Activated B cell treated with CpG ODN at 0.5 μM for 24 hours (primary cell): Measurements from ENCODE around the gene EPS8L1. TPM values are rescaled to one million over a fixed set of nuclear protein-coding genes. Genes with fewer than 3 reads are reported as not detected.

Experiments
- ATAC-seq: fragments of 200-7000 bp; cut with Tn5 transposase; one replicate; pipeline ENCODE4 v1.10.0; 2021; ENCODE audit warnings: low read depth, mild to moderate bottlenecking, moderate library complexity
- CTCF ChIA-PET: fragments of 350-600 bp; sonication (Branson Sonifier 250); formaldehyde crosslinking; loops from one replicate; lab custom pipeline; 2021; ENCODE audit warnings: antibody characterized with exemption; lab: Charles Lee
- POLR2A ChIA-PET: fragments of 350-600 bp; sonication (Branson Sonifier 250); formaldehyde crosslinking; loops from one replicate; lab custom pipeline; 2021; ENCODE audit warnings: antibody characterized with exemption; lab: Charles Lee
- DNase-seq: peaks from one replicate; pipeline ENCODE4 v3.0.0; 2022
- H3K27ac Mint-ChIP-seq: one replicate; pipeline ENCODE4 v1.8.0; 2020; ENCODE audit warnings: mixed read lengths
- H3K27me3 Mint-ChIP-seq: one replicate; pipeline ENCODE4 v1.8.0; 2021; ENCODE audit warnings: mixed read lengths
- H3K36me3 Mint-ChIP-seq: one replicate; pipeline ENCODE4 v1.8.0; 2021; ENCODE audit warnings: low read depth, mixed read lengths
- H3K4me1 Mint-ChIP-seq: one replicate; pipeline ENCODE4 v1.8.0; 2021; ENCODE audit warnings: mixed read lengths
- H3K4me3 Mint-ChIP-seq: one replicate; pipeline ENCODE4 v1.8.0; 2020; ENCODE audit warnings: mild to moderate bottlenecking, mixed read lengths
- H3K9me3 Mint-ChIP-seq: one replicate; pipeline ENCODE4 v1.8.0; 2020; ENCODE audit warnings: mixed read lengths
- CTCF ChIP-seq: fragments of 200-600 bp; IDR thresholded peaks from one replicate; pipeline ENCODE4 v1.8.0; 2022; ENCODE audit warnings: antibody characterized with exemption, mild to moderate bottlenecking
- intact Hi-C: fragments of 100-400 bp; cut with micrococcal nuclease; formaldehyde crosslinking; loops from one replicate; pipeline ENCODE4 v1.15.1; 2024
- total RNA-seq: library from RNA; stranded (reverse); gene quantifications from 2 replicates; pipeline ENCODE4 v1.2.3, GENCODE V29; 2022

EPS8L1 gene
- total RNA-seq, 1 donor from 2014 or later: 0.38 TPM

GRCh38 chr19:55087542-55087901, 11.9 kb downstream of the EPS8L1 start:
- Mint-ChIP-seq H3K27me3 (peaks cover 47% of the 10 kb centered on the region), H3K4me1 (peaks cover 27% of the 10 kb centered on the region), H3K36me3 (peaks cover 12% of the 10 kb centered on the region), H3K4me3 (peak overlapping the region; percentile 69), H3K27ac (no peak overlapping the region), H3K9me3 (no peaks in the 10 kb centered on the region)
- intact Hi-C loops: loop anchor here (2.0 kb wide), 1 partner anchor 331 kb away; no protein-coding TSS in a partner anchor
- ChIA-PET CTCF (interaction anchor here (0.8 to 1.2 kb wide), 4 partner anchors 10 to 45 kb away, joined by 3 to 4 read pairs (median 3); no protein-coding TSS in a partner anchor), POLR2A (interaction anchor here (1.0 to 1.3 kb wide), 2 partner anchors 29 to 172 kb away, joined by 3 to 6 read pairs; partner anchors contain the start of genes PPP1R12C and PPP6R1)
- ATAC-seq: no peak
- DNase-seq: no peak
- no peak for TF ChIP-seq CTCF

- intact Hi-C loops: no loop called here
- Mint-ChIP-seq H3K9me3 (no peaks in the 10 kb centered on the region), H3K36me3 (peaks cover 12% of the 10 kb centered on the region), H3K4me1 (peaks cover 24% of the 10 kb centered on the region), H3K27me3 (peaks cover 43% of the 10 kb centered on the region), H3K27ac (no peak overlapping the region), H3K4me3 (peak overlapping the region; percentile 69)
- DNase-seq: no peak
- ChIA-PET POLR2A (interaction anchor here (1.1 kb wide), 1 partner anchor 29 kb away, joined by 6 read pairs; no protein-coding TSS in a partner anchor), CTCF (interaction anchor here (0.6 to 1.2 kb wide), 7 partner anchors 10 to 543 kb away, joined by 3 to 4 read pairs (median 3); no protein-coding TSS in a partner anchor)
- no peak for ATAC-seq
- TF ChIP-seq CTCF: no peak
Observed at GRCh38 chr19:55088021-55088451, 12.4 kb downstream of the EPS8L1 start.

GRCh38 chr19:55088543-55089341, 13.1 kb downstream of the EPS8L1 start:
- ChIA-PET POLR2A (interaction anchor here (0.6 to 1.1 kb wide), 3 partner anchors 10 to 966 kb away, joined by 6 to 9 read pairs (median 6); no protein-coding TSS in a partner anchor), CTCF (interaction anchor here (0.6 to 1.2 kb wide), 9 partner anchors 8 to 543 kb away, joined by 3 to 6 read pairs (median 3); no protein-coding TSS in a partner anchor)
- no peaks in the 10 kb centered on the region for H3K9me3 Mint-ChIP-seq
- DNase-seq: peak; percentile 72
- H3K4me1 Mint-ChIP-seq: peaks cover 24% of the 10 kb centered on the region
- peak overlapping the region; percentile 69 for H3K4me3 Mint-ChIP-seq
- intact Hi-C loops: no loop called here
- H3K27me3 Mint-ChIP-seq: peaks cover 40% of the 10 kb centered on the region
- H3K36me3 Mint-ChIP-seq: peaks cover 12% of the 10 kb centered on the region
- peak; percentile 48 for TF ChIP-seq CTCF
- no peak overlapping the region for H3K27ac Mint-ChIP-seq
- peak; percentile 56 for ATAC-seq

- POLR2A ChIA-PET: interaction anchor here (0.6 to 1.0 kb wide), 2 partner anchors 9 to 966 kb away, joined by 6 to 9 read pairs; no protein-coding TSS in a partner anchor
- no peak for DNase-seq
- ATAC-seq: no peak
- Mint-ChIP-seq H3K36me3 (peaks cover 12% of the 10 kb centered on the region), H3K9me3 (no peaks in the 10 kb centered on the region), H3K4me3 (peak overlapping the region; percentile 17), H3K27me3 (peaks cover 34% of the 10 kb centered on the region), H3K4me1 (peaks cover 24% of the 10 kb centered on the region), H3K27ac (no peak overlapping the region)
- TF ChIP-seq CTCF: no peak
- CTCF ChIA-PET: interaction anchor here (0.8 to 1.1 kb wide), 2 partner anchors 9 to 71 kb away, joined by 3 to 6 read pairs; no protein-coding TSS in a partner anchor
- intact Hi-C loops: no loop called here
Observed at GRCh38 chr19:55089342-55089944, 13.8 kb downstream of the EPS8L1 start.
